DND-41 (cell line): ENCODE measurements around the gene PPIP5K2.

Experiments
- EZH2 ChIP-seq: IDR thresholded peaks from 3 replicates; pipeline ENCODE4 v1.6.1; 2012; ENCODE audit warnings: borderline replicate concordance, low read depth, mild to moderate bottlenecking, moderate library complexity, low read length, inconsistent platforms; ENCODE audit not compliant: severe bottlenecking
- TF ChIP-seq, protein P1 (sequence below): IDR thresholded peaks from 2 replicates; pipeline ENCODE4 v1.5.1; 2012; ENCODE audit warnings: borderline replicate concordance, low read length, moderate library complexity, mild to moderate bottlenecking; ENCODE audit not compliant: poor library complexity, severe bottlenecking; ENCODE audit errors: extremely low read depth

GRCh38 chr5:103086547-103086946, 33.6 kb upstream of the PPIP5K2 start:
- TF ChIP-seq, protein P1, sequence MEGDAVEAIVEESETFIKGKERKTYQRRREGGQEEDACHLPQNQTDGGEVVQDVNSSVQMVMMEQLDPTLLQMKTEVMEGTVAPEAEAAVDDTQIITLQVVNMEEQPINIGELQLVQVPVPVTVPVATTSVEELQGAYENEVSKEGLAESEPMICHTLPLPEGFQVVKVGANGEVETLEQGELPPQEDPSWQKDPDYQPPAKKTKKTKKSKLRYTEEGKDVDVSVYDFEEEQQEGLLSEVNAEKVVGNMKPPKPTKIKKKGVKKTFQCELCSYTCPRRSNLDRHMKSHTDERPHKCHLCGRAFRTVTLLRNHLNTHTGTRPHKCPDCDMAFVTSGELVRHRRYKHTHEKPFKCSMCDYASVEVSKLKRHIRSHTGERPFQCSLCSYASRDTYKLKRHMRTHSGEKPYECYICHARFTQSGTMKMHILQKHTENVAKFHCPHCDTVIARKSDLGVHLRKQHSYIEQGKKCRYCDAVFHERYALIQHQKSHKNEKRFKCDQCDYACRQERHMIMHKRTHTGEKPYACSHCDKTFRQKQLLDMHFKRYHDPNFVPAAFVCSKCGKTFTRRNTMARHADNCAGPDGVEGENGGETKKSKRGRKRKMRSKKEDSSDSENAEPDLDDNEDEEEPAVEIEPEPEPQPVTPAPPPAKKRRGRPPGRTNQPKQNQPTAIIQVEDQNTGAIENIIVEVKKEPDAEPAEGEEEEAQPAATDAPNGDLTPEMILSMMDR, result no peak
- TF ChIP-seq EZH2, result no peak
